Esophagus mucosa (tissue), 1 donor: ENCODE data around the gene MAP3K10. TPM values are rescaled to one million over a fixed set of nuclear protein-coding genes. Genes with fewer than 3 reads are reported as not detected.
A peak's percentile ranks its signal among the peaks of the same experiment; 100 is the strongest.

Experiments
- ATAC-seq: fragments of 200-7000 bp; cut with Tn5 transposase; one replicate; pipeline ENCODE4 v1.9.1; 2020
- total RNA-seq: library from RNA; stranded (reverse); gene quantifications from one replicate; pipeline ENCODE4 v1.2.4, GENCODE V29; 2023
- donor health status: DM: yes; HTN: yes; CAD: no.

The MAP3K10 gene
- total RNA-seq, 1 donor from 2014 or later = 5.1 TPM

DNA sequence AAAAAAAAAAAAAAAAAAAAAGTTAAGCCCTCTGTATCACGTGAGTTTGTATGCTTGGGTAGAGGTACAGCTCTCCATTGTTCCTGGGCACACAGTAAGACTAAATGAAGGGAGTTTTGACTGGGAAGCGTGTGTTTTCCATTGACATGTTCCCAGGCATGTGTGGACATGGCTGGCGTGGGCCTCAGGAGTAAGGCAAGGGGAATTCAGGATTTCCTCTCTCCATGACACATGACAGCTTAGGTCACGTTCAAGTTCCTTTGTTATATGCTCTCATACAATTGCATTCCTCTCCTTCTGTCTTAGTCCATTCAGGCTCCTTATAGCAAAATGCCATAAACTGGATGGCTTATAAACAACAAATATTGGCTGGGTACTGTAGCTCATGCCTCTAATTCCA is 17.1 kb upstream of the MAP3K10 start:
- peak; percentile 13 for ATAC-seq

DNA sequence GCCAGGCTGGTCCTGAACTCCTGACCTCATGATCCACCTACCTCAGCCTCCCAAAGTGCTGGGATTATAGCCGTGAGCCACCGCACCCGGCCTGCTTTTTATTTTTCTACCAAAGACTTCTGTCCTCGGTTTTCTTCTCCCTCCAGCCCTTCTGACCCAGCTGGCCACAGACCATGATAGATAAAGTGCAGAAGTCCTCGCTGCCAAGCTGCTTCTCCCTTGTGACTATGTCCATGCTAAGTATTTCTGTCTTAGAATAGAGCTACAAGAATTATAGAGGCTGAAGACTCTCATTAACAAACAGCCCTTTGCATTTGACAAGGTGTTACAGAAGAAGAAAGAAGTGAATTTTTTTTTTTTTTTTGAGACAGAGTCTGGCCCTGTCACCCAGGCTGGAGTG is 15.4 kb upstream of the MAP3K10 start:
- ATAC-seq = no peak

DNA sequence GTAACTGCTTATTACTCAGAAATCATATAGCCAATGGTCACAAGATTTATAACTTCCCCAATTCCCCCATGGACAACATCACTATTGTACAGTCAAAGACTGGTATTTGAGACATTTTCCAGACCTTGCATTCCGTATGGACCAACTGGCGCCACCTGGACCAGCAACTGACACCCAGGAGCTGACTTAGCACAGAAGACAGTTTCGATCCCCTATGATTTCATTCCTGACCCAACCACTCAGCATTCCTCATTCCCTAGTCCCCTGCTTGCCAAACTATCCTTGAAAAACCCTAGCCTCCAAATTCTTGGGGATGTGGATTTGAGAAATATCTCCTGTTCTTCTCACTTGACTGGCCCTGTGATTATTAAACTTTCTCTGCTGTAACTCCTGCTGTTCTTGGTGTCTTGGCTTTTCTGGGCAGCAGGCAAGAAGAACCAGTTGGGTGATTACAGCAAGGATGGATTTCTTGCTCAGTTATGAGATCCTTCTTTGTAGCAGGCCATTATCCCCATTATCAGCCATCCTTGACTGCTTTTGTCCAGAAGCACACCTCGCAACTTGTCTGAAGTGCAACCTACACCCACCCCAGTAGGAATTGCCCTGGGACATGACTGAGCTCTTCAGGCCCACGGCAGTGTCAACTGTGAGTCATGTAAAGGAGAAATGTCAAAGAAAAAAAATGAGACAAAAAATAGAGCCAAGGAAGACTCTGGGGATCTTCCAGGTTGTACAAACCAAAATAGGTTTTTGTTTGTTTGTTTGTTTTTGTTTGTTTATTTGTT is 13.7 kb upstream of the MAP3K10 start:
- ATAC-seq = no peak

DNA sequence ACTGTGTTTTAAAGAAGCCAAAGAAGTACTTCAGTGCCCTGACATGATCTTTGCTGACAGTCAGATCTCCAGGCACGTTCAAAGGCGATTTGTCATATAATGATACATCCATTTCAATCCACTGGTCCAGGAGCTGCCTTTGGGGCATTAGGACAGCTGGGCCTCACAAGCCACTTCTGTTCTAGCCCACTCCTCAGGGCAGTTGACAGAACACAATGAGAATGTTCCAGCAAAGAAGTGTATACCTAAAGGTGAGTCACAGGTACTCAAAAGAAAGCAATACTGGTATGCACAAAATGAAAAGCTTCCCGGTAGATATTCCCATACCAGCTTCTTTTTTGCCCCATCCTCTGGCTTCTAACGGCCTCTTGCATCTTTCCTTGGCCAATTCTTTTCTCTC is 12.5 kb upstream of the MAP3K10 start:
- no peak for ATAC-seq

DNA sequence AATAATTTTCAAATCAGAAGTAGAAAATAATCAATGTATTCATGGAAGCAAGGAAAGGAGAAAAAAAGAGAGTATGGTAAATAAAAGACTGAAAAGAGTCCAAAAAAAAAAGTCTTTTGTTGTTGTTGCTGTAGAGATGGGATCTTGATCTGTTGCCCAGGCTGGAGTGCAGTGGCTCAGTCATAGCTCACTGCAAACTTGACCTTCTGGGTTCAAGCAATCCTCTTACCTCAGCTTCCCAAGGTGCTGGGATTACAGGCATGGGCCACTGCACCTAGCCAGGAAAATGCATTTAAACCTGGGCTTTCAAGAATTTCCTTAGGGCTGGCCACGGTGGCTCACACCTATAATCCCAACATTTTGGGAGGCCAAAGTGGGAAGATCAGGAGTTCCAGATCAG is 7.0 kb upstream of the MAP3K10 start:
- ATAC-seq = no peak

DNA sequence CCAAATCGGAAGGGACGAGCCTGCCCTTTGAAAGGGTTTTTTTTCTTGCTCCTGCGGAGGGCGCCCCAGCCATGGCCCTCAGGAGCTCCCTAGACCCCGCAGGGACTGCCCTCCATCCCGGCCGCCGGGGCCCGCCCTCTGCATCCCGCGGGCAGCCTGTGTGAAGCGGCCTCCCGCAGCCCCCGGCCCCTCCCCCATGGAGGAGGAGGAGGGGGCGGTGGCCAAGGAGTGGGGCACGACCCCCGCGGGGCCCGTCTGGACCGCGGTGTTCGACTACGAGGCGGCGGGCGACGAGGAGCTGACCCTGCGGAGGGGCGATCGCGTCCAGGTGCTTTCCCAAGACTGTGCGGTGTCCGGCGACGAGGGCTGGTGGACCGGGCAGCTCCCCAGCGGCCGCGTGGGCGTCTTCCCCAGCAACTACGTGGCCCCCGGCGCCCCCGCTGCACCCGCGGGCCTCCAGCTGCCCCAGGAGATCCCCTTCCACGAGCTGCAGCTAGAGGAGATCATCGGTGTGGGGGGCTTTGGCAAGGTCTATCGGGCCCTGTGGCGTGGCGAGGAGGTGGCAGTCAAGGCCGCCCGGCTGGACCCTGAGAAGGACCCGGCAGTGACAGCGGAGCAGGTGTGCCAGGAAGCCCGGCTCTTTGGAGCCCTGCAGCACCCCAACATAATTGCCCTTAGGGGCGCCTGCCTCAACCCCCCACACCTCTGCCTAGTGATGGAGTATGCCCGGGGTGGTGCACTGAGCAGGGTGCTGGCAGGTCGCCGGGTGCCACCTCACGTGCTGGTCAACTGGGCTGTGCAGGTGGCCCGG is 815 bp downstream of the MAP3K10 start:
- ATAC-seq = peak; percentile 5

DNA sequence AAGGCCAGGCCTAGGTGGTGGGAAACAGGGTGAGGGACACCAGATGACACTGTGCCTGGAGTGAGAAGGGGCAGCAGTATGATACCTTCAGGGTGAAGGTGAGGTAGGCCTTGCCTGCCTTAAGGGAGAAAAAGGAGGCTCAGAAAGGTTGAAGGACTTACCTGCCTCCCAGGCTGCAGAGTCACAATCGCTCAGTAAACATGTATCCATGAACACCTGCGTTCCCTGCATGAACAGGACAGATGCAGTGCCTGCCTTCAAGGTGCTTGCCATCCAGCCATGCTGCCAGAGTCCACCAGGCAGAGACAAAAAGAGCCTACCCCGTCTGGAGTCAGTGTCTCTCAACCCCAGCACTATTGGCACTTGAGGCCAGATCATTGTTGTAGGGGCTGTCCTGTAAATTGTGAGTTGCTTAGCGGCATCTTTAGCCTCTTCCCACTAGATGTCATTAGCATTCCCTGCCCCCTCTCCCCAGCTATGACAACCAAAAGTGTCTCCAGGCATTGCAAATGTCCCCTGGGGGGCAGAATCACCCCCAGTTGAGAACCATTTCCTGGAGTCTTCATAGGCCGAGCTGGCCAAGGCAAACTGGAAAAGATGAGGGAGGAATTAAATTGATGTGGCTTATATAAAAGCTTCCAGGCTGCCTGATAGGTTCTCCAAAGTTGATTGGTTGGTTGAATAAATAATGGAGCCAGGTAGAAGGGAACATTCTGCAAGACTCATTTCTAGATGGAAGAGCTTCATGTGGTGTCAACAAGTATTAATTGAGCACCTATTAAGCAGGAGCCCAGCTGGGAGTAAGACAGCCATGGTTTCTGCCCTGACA is 1.7 kb downstream of the MAP3K10 start:
- ATAC-seq = no peak

DNA sequence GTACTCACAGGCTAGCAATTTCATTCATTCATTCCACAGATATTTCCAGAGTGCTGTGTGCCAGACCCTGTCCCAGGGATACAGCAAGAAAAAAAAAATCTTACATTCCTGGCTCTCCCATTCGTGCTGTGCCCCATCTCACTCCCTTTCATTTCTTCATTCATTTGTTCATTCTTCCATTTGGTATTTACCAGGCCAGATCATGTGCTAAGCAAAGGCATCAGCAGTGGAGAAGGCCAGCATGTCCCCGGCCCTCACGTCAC is 2.3 kb downstream of the MAP3K10 start:
- no peak for ATAC-seq

DNA sequence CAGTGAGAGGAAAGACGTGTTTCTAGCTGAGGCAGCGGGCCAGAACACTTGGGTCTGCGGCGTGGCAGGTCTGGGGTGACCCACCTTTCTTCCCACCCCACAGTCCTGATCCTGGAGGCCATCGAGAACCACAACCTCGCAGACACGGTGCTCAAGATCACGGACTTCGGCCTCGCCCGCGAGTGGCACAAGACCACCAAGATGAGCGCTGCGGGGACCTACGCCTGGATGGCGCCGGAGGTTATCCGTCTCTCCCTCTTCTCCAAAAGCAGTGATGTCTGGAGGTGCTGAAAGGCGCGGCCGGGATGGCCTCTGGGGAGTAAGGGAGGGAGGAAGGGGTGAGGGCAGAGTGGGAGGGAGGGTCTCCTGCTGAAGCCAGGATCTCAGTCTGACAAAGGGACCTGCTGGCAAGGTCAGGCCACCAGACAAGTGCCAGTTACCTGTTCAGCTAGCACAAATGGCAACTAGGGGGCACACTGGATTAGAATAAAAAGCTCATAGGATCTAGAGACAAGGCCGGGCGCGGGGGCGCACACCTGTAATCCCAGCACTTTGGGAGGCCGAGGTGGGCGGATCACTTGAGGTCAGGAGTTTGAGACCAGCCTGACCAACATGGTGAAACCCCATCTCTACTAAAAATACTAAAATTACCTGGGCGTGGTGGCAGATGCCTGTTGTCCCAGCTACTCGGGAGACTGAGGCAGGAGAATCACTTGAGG is 7.2 kb downstream of the MAP3K10 start:
- peak; percentile 10 for ATAC-seq

DNA sequence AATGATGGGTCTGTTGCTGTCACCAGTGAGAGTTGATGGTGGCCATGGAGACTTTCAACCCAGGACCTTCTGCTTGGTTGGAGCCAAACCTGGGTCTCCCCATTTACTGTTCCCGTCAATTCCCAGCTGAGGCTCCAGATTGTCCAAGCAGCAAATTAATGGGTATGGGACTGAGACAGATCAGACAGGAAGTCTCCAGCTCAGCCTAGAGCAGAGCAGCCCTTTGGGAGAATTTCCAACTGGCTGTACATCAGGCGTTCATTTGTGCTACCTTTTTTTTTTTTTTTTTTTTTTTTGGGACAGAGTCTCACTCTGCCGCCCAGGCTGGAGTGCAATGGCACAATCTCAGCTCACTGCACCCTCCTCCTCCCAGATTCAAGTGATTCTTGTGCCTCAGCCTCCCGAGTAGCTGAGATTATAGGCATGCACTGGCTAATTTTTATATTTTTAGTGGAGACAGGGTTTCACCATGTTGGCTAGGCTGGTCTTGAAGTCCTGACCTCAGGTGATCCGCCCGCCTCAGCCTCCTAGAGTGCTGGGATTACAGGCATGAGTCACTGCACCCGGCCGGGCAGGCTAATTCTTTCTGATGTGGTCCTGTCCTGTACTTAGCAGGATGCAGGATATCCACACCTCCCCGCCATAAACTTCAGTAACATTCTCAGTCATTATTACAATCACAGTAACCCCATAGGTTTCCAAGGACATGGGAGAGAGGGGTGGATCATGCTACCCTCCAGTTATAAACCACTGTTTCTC is 9.3 kb downstream of the MAP3K10 start:
- peak; percentile 33 for ATAC-seq

DNA sequence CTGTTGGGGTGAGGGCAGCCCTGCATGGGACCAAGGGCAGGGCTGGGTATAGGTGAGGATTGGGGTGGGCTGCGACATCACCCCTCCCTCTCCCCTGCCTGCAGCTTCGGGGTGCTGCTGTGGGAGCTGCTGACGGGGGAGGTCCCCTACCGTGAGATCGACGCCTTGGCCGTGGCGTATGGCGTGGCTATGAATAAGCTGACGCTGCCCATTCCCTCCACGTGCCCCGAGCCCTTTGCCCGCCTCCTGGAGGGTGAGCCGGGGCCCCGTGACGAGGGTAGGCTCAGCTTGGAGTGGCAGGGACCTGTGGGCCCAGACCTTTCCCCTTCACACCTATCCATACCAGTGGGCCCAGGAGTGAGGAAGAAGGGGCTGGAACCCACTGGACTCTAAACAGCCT is 13.2 kb downstream of the MAP3K10 start:
- peak; percentile 15 for ATAC-seq

DNA sequence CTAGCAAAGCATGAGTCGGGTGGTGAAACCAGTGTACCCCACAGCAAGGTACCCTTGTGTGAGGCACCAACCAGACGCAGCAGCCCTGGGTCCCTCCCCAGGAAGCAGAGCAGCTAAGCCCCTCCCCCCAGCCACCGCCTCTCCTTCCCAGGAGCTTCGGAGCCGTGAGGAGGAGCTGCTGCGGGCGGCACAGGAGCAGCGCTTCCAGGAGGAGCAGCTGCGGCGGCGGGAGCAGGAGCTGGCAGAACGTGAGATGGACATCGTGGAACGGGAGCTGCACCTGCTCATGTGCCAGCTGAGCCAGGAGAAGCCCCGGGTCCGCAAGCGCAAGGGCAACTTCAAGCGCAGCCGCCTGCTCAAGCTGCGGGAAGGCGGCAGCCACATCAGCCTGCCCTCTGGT is 14.5 kb downstream of the MAP3K10 start:
- ATAC-seq = no peak

DNA sequence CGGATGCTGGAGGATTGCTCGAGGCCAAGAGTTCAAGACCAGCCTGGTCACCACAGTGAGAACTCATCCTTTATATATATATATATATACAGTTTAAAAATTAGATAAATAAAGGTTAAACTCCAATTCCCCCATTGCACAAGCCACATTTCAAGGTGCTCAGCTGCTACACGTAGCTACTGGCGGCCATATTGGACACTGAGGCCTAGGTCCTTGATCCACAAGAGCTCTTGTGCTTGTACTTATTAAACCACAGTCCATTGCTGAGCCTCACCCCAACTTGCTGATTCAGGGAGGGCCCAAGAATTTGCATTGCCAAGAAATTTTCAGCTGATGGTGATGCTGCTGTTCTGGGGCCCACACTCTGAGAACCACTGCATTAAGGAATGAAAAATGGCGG is 17.4 kb downstream of the MAP3K10 start:
- ATAC-seq = no peak

DNA sequence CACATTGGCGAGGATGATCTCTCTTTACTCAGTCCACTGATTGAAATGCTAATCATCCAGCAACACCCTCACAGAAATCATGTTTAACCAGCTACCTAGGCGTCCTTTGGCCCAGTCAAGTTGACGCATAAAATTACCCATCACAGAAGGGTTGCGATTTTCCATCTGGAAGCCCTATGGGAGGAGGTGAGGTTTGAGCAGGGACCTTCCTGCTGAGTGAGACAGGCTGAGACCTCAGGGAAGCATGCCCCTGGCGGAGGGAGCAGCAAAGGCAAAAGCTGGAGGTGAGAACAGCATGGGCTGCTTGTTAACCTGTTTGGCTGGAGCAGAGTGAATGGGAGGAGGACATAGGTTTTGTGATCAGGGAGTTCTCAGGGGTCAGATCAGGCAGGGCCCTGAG is 19.7 kb downstream of the MAP3K10 start:
- ATAC-seq = no peak

DNA sequence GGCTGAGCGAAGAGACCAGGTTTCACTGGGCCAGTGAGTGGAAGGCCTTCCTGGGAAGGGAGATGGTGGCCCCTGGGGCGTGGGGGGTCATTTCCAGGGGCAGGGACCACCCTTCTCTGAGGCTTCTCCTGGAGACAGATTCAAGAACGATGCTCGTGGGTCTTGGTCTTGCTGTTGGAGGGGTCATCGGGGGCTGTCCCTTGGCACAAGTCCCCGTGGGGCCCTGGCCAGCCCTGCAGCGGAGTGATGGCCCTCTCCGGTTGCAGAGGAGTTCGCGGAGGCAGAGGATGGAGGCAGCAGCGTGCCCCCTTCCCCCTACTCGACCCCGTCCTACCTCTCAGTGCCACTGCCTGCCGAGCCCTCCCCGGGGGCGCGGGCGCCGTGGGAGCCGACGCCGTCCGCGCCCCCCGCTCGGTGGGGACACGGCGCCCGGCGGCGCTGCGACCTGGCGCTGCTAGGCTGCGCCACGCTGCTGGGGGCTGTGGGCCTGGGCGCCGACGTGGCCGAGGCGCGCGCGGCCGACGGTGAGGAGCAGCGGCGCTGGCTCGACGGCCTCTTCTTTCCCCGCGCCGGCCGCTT is 22.1 kb downstream of the MAP3K10 start:
- no peak for ATAC-seq

DNA sequence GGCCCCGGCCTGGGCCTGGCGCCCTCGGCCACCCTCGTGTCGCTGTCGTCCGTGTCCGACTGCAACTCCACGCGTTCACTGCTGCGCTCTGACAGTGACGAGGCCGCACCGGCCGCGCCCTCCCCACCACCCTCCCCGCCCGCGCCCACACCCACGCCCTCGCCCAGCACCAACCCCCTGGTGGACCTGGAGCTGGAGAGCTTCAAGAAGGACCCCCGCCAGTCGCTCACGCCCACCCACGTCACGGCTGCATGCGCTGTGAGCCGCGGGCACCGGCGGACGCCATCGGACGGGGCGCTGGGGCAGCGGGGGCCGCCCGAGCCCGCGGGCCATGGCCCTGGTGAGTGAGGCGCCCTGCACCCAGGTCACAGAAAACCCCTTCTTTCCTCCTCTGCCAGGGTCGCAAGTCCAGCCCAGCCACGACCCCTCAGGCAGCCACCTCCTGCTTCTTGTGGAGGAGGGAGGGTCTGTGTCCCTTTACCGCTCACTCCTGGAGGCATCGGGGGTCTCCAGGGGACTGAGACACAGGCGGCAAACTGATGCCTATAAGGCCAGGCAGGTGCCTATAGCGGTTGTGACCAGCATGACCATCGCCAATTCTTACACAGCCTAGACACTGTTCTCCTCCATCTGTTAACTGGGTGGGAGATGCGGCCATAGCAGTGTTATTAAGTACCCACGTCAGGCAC is 22.8 kb downstream of the MAP3K10 start:
- ATAC-seq = no peak

DNA sequence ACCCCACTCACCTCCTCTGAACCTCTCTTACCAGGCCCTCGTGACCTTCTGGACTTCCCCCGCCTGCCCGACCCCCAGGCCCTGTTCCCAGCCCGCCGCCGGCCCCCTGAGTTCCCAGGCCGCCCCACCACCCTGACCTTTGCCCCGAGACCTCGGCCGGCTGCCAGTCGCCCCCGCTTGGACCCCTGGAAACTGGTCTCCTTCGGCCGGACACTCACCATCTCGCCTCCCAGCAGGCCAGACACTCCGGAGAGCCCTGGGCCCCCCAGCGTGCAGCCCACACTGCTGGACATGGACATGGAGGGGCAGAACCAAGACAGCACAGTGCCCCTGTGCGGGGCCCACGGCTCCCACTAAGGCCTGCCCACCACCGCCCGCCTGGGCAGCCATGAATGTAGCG is 23.7 kb downstream of the MAP3K10 start:
- no peak for ATAC-seq

DNA sequence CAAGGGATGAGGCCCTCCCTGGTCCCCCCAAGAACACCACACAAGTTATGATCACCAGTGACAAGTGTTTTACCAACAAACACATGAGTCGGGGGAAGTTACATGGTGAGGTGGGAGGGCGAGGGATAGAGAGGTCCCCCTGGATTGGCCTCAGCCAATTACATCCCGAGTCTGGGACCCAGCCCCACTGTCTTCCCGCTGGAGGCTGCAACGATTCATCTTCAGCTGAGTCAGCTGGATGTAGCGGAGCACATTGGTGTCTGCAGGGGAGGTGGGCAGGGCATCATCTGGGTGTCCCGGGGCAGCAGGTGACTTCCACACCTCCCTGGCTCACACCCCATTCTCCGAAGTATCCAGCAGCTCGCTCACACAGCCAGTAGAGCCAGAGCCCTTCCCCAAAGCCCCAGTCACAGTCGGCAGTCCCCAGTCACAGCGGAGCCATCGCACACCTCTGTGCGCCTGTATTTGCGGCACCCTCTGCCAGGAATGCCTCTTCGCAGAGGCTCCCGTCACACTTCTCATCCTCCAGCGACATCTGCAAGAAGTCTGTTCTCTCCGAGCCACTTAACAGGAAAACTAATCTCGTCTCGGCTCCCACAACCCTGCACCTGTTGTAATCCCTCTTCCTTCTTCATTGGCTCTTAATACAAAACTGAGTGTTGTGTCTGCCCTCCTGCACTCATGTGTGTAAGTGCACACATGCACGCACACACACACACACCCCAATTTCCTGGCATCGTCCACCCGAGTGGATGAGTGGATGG is 25.0 kb downstream of the MAP3K10 start:
- ATAC-seq = no peak

DNA sequence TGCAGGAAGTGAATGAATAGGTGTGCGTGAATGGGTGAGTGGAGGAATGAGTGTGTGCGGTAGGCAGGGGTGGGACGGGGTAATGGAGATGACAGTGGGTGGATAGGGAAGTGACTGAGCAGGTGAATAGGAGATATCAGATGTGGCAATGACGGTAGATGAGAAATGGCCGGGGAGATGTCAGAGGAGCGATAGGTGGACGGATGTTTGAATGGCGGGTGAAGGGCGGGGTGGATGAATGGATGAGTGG is 25.5 kb downstream of the MAP3K10 start:
- ATAC-seq = peak; percentile 29

DNA sequence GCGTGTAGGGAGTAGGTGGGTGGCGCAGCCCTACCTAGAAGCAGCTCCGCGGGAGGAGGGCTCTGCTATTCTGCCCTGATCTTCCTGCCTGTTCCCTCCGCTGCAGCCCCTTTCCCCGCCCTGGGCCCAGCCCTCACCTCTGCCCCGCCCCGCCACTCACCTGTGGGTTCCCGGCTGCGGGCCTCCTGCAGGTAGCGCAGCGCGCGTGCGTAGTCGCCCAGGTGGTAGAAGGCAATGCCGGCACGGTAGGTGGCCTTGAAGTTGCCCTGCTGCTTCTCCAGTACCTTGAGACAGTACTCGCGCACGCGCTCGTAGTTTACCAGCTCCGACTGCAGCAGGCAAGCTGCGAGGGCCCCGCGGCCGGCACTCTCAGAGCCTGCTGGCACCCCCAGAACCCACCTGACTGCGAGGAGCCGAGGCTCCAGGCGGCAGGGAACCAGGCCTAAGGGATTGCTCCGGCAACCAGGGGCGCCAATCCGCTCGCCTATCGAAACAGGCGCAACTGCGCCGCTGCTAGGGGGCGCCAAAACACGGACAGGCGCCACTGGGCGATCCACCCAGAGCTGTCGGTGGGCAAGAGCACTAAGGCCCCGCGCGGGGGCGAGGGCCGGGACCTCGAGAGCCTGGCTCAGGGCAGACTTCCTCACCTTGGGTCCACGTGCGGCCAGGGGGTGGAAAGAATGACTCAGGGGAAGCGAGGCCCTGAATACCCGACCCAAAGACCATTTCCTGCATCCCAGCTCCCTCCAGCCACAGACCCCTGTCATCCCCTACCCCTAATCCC is 26.0 kb downstream of the MAP3K10 start:
- peak; percentile 50 for ATAC-seq
